Epidermal melanocyte (primary cell): ENCODE measurements around the gene PRDM12.

Source experiments
- DNase-seq: peaks from one replicate; pipeline ENCODE4 v3.0.0; 2011; ENCODE audit warnings: low spot score; ENCODE audit not compliant: insufficient read length

PRDM12 gene

DNA sequence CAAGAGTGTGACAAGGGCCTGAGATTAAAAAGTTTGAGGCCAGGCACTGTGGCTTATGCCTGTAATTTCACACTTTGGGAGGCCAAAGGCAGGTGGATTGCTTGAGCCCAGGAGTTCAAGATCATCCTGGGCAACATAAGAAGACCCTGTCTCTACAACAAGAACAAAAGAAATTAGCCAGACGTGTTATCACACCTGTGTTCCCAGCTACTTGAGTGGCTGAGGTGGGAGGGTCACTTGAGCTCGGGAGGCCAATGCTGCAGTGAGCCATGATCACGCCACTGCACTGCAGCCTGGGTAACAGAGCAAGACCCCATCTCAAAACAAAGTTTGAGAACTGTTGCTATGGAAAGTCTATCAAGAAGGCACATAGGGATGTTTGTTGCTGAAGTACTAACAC, 54.2 kb downstream of the PRDM12 start:
- DNase-seq = no peak

DNA sequence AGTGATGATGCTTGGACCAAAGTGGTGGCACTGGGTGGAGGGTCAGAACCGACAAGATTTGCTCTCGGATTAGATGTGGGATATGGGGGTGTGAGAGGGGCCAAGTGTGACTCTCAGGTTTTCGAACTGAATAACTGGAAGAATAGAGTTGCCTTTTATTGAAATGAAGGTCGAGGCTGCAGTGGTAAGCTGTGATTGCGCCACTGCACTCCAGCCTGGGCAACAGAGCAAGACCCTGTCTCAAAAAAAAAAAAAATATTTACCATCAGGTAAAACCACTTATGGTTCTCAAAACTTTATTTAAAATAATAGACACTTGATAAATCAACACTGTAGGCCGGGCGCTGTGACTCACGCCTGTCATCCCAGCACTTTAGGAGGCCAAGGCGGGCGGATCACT, 56.4 kb downstream of the PRDM12 start:
- no peak for DNase-seq

DNA sequence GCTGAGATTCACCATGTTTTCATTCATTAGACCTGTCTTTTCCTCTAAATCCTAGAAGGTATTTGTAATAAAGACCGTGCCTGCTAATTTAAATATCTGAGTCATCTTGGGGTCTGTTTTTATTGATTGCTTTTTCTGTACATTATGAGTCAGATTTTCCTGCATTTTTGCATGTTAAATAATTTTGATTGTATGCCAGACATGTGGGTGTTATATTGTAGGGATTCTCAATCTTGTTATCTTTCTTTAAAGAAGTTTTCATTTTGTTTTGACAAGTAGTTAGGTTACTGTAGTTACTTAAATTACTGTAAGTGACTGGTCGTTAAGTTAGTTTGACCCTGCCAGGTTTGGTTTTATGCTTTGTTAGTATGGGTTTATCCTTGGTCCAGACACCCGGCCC, 64.3 kb downstream of the PRDM12 start:
- DNase-seq = no peak

DNA sequence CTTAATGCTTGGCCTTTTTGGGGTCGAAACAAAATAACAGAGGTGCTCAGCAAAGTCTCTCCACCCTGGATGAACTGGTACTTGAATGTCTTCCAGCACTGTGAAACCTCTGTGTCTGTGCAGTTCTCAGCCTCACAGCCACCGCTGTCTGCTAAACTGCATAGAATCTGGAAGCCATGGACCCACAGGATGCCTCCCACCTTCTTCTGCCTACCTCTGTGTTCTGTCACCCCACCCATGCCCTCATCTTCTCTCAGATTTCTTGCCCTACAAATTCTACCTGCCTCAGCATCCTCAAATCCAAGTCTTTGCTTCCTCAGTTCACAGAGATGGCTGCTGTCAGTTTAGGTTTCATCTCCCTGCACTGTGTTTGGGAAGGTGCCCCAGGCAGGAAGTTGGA, 64.8 kb downstream of the PRDM12 start:
- no peak for DNase-seq

DNA sequence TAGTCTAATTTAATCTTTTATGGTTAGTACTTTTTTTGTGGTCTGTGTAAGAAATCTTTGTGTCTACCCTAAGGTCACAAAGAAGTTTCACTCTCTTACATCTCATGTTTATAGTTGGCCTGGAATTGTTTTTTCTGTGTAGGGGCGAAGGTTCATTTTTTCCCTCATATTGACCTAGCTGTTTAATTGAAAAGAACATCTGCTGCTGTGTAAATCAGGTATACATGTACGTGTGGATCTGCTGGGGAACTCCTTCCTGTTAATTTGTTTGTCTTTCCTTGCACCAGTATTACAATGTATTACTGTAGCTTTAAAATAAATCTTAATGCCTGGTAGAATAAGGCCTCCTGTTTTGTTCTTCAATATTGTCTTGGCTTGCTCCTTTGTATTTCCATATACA, 67.0 kb downstream of the PRDM12 start:
- no peak for DNase-seq

DNA sequence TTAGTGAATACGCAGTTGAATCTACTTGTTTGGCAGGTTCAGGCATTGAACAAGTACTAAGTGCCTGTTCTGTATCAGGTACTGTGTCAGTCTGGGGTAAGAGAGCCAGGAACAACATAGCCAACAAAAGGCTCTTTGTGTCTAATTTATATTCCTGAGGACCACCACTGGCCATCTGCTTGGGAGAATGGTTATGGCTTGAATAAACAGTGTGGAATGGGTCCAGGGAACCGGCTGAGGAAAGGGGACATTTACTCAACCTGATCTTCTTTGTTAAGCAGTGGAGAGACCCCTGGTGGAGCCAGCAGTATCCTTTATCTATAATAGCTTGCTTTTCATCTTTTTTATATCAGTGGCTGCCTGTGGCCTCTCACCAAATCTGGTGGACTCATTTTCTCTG, 67.7 kb downstream of the PRDM12 start:
- no peak for DNase-seq
